ENCODE measurements around the gene KIRREL3.

DNA sequence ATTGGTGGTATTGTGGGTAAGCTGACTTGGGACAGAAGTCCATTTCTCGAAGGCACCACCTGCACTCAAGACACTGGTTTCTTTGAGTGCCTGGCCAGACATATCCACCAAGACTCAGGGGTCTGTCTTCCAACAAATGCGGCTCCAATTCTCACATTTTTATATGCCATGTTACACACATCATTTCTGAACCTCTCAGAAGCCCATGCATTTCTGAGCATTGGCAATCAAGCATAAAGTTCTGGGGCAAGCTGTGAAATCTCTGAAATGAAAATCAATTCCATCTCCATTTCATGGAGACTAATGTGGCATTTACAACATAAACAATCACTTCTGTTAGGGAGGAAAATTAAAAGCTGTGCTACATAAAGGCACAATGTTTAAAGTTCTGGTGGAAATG, 243.7 kb downstream of the KIRREL3 start:
- TF ChIP-seq, protein P1, sequence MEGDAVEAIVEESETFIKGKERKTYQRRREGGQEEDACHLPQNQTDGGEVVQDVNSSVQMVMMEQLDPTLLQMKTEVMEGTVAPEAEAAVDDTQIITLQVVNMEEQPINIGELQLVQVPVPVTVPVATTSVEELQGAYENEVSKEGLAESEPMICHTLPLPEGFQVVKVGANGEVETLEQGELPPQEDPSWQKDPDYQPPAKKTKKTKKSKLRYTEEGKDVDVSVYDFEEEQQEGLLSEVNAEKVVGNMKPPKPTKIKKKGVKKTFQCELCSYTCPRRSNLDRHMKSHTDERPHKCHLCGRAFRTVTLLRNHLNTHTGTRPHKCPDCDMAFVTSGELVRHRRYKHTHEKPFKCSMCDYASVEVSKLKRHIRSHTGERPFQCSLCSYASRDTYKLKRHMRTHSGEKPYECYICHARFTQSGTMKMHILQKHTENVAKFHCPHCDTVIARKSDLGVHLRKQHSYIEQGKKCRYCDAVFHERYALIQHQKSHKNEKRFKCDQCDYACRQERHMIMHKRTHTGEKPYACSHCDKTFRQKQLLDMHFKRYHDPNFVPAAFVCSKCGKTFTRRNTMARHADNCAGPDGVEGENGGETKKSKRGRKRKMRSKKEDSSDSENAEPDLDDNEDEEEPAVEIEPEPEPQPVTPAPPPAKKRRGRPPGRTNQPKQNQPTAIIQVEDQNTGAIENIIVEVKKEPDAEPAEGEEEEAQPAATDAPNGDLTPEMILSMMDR (conservative IDR thresholded peaks at IDR 0.05; ENCODE audit: low read depth, low read length) = no peak
- TF ChIP-seq EZH2 (IDR thresholded peaks at IDR 0.05; ENCODE audit: low read length, unreplicated experiment) (no peak), EZH2phosphoT487 (IDR thresholded peaks at IDR 0.05; ENCODE audit: borderline replicate concordance, low read length) (no peak)

Data from PC-3 (cell line).